ENCODE measurements around the gene FOLR3.
"Not testable (repeated sequence)": the region's sequence is repeated elsewhere in the genome, so short reads cannot be mapped to it uniquely, and the experiment has no call there.

DNA sequence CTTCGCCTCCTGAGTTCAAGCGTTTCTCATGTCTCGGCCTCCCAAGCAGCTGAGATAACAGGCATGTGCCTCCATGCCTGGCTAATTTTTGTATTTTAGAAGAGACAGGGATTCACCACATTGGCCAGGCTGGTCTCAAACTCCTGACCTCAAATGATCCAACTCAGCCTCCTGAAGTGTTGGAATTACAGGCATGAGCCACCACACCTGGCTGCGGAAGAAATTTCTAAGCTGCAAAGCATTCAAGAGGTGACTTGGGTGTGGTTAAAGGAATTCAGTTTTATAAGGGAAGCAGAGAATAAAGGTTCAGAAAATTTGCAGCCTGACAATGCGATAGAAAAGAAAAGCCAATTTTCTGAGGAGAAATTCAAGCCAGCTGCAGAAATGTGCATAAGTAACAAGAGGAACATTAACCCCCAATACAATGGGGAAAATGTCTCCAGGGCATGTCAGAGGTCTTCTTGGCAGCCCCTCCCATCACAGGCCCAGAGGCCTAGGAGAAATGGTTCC is 33.6 kb downstream of the FOLR3 start:
- TF ChIP-seq, protein P1, sequence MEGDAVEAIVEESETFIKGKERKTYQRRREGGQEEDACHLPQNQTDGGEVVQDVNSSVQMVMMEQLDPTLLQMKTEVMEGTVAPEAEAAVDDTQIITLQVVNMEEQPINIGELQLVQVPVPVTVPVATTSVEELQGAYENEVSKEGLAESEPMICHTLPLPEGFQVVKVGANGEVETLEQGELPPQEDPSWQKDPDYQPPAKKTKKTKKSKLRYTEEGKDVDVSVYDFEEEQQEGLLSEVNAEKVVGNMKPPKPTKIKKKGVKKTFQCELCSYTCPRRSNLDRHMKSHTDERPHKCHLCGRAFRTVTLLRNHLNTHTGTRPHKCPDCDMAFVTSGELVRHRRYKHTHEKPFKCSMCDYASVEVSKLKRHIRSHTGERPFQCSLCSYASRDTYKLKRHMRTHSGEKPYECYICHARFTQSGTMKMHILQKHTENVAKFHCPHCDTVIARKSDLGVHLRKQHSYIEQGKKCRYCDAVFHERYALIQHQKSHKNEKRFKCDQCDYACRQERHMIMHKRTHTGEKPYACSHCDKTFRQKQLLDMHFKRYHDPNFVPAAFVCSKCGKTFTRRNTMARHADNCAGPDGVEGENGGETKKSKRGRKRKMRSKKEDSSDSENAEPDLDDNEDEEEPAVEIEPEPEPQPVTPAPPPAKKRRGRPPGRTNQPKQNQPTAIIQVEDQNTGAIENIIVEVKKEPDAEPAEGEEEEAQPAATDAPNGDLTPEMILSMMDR (IDR thresholded peaks at IDR 0.05) = not testable (repeated sequence)
- TF ChIP-seq, protein P2, sequence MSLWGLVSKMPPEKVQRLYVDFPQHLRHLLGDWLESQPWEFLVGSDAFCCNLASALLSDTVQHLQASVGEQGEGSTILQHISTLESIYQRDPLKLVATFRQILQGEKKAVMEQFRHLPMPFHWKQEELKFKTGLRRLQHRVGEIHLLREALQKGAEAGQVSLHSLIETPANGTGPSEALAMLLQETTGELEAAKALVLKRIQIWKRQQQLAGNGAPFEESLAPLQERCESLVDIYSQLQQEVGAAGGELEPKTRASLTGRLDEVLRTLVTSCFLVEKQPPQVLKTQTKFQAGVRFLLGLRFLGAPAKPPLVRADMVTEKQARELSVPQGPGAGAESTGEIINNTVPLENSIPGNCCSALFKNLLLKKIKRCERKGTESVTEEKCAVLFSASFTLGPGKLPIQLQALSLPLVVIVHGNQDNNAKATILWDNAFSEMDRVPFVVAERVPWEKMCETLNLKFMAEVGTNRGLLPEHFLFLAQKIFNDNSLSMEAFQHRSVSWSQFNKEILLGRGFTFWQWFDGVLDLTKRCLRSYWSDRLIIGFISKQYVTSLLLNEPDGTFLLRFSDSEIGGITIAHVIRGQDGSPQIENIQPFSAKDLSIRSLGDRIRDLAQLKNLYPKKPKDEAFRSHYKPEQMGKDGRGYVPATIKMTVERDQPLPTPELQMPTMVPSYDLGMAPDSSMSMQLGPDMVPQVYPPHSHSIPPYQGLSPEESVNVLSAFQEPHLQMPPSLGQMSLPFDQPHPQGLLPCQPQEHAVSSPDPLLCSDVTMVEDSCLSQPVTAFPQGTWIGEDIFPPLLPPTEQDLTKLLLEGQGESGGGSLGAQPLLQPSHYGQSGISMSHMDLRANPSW (CRISPR knock-in tag; conservative IDR thresholded peaks at IDR 0.05; ENCODE audit: low read depth) = not testable (repeated sequence)
- TF ChIP-seq, protein P3, sequence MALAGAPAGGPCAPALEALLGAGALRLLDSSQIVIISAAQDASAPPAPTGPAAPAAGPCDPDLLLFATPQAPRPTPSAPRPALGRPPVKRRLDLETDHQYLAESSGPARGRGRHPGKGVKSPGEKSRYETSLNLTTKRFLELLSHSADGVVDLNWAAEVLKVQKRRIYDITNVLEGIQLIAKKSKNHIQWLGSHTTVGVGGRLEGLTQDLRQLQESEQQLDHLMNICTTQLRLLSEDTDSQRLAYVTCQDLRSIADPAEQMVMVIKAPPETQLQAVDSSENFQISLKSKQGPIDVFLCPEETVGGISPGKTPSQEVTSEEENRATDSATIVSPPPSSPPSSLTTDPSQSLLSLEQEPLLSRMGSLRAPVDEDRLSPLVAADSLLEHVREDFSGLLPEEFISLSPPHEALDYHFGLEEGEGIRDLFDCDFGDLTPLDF (CRISPR knock-in tag; IDR thresholded peaks at IDR 0.05) = not testable (repeated sequence)
- TF ChIP-seq, protein P4, sequence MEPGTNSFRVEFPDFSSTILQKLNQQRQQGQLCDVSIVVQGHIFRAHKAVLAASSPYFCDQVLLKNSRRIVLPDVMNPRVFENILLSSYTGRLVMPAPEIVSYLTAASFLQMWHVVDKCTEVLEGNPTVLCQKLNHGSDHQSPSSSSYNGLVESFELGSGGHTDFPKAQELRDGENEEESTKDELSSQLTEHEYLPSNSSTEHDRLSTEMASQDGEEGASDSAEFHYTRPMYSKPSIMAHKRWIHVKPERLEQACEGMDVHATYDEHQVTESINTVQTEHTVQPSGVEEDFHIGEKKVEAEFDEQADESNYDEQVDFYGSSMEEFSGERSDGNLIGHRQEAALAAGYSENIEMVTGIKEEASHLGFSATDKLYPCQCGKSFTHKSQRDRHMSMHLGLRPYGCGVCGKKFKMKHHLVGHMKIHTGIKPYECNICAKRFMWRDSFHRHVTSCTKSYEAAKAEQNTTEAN (CRISPR knock-in tag; IDR thresholded peaks at IDR 0.05) = not testable (repeated sequence)
- TF ChIP-seq GTF2I (CRISPR knock-in tag; conservative IDR thresholded peaks at IDR 0.05); ELF4 (CRISPR knock-in tag; IDR thresholded peaks at IDR 0.05; ENCODE audit: low read depth); MYBL2 (CRISPR knock-in tag; IDR thresholded peaks at IDR 0.05): not testable (repeated sequence)
- TF ChIP-seq, protein P5, sequence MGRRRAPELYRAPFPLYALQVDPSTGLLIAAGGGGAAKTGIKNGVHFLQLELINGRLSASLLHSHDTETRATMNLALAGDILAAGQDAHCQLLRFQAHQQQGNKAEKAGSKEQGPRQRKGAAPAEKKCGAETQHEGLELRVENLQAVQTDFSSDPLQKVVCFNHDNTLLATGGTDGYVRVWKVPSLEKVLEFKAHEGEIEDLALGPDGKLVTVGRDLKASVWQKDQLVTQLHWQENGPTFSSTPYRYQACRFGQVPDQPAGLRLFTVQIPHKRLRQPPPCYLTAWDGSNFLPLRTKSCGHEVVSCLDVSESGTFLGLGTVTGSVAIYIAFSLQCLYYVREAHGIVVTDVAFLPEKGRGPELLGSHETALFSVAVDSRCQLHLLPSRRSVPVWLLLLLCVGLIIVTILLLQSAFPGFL (CRISPR knock-in tag; IDR thresholded peaks at IDR 0.05; ENCODE audit: borderline replicate concordance) = not testable (repeated sequence)
- TF ChIP-seq, protein P6, sequence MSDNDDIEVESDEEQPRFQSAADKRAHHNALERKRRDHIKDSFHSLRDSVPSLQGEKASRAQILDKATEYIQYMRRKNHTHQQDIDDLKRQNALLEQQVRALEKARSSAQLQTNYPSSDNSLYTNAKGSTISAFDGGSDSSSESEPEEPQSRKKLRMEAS (CRISPR knock-in tag; IDR thresholded peaks at IDR 0.05) = not testable (repeated sequence)
- TF ChIP-seq, protein P7, sequence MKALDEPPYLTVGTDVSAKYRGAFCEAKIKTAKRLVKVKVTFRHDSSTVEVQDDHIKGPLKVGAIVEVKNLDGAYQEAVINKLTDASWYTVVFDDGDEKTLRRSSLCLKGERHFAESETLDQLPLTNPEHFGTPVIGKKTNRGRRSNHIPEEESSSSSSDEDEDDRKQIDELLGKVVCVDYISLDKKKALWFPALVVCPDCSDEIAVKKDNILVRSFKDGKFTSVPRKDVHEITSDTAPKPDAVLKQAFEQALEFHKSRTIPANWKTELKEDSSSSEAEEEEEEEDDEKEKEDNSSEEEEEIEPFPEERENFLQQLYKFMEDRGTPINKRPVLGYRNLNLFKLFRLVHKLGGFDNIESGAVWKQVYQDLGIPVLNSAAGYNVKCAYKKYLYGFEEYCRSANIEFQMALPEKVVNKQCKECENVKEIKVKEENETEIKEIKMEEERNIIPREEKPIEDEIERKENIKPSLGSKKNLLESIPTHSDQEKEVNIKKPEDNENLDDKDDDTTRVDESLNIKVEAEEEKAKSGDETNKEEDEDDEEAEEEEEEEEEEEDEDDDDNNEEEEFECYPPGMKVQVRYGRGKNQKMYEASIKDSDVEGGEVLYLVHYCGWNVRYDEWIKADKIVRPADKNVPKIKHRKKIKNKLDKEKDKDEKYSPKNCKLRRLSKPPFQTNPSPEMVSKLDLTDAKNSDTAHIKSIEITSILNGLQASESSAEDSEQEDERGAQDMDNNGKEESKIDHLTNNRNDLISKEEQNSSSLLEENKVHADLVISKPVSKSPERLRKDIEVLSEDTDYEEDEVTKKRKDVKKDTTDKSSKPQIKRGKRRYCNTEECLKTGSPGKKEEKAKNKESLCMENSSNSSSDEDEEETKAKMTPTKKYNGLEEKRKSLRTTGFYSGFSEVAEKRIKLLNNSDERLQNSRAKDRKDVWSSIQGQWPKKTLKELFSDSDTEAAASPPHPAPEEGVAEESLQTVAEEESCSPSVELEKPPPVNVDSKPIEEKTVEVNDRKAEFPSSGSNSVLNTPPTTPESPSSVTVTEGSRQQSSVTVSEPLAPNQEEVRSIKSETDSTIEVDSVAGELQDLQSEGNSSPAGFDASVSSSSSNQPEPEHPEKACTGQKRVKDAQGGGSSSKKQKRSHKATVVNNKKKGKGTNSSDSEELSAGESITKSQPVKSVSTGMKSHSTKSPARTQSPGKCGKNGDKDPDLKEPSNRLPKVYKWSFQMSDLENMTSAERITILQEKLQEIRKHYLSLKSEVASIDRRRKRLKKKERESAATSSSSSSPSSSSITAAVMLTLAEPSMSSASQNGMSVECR (CRISPR knock-in tag; IDR thresholded peaks at IDR 0.05; ENCODE audit: borderline replicate concordance) = not testable (repeated sequence)
- TF ChIP-seq, protein P8, sequence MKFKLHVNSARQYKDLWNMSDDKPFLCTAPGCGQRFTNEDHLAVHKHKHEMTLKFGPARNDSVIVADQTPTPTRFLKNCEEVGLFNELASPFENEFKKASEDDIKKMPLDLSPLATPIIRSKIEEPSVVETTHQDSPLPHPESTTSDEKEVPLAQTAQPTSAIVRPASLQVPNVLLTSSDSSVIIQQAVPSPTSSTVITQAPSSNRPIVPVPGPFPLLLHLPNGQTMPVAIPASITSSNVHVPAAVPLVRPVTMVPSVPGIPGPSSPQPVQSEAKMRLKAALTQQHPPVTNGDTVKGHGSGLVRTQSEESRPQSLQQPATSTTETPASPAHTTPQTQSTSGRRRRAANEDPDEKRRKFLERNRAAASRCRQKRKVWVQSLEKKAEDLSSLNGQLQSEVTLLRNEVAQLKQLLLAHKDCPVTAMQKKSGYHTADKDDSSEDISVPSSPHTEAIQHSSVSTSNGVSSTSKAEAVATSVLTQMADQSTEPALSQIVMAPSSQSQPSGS (CRISPR knock-in tag; IDR thresholded peaks at IDR 0.05; ENCODE audit: borderline replicate concordance, low read depth) = not testable (repeated sequence)

All from WTC11 (cell line).